Pancreas (tissue), 10 donors: ENCODE data around the gene CTCF. TPM values are rescaled to one million over a fixed set of nuclear protein-coding genes. Genes with fewer than 3 reads are reported as not detected.

ENCODE experiments used
- ATAC-seq, 4 donors: fragments of 200-7000 bp; cut with Tn5 transposase; one replicate each; pipeline versions ENCODE4 v1.8.0 to v1.9.1; 2020; ENCODE audit warnings: mild to moderate bottlenecking in 4 of 4, moderate library complexity in 4 of 4
- DNase-seq, 6 donors: peaks; one replicate each; pipeline ENCODE4 v3.0.0-alpha.2; 2020
- FAIRE-seq: peaks from 2 replicates; lab custom pipeline; 2012; peaks lifted over from hg19 to GRCh38; lab: Jason Lieb, UNC
- H3K27ac ChIP-seq, 4 donors: fragments of 200-600 bp; sonication (generic); 1 replicate in 3 of 4; 2 replicates in 1 of 4; pipeline versions ENCODE4 v1.5.0 to v1.8.0; 2020
- H3K27me3 ChIP-seq, 4 donors: fragments of 200-600 bp; one replicate each; pipeline ENCODE4 v1.8.0; 2021
- H3K36me3 ChIP-seq, 3 donors: fragments of 200-600 bp; sonication (generic) in 1 of 3; one replicate each; pipeline versions ENCODE4 v1.5.0 to v1.8.0; 2020 to 2021
- H3K4me1 ChIP-seq, 3 donors: fragments of 200-600 bp; one replicate each; pipeline ENCODE4 v1.8.0; 2021
- H3K4me3 ChIP-seq, 4 donors: fragments of 200-600 bp; sonication (generic) in 2 of 4; one replicate each; pipeline versions ENCODE4 v1.5.0 to v1.8.0; 2020 to 2021
- H3K9me3 ChIP-seq, 4 donors: fragments of 200-600 bp; one replicate each; pipeline ENCODE4 v1.8.0; 2021
- CTCF ChIP-seq, 4 donors: fragments of 200-600 bp; sonication (generic) in 3 of 4; IDR thresholded peaks; one replicate each; pipeline versions ENCODE4 v1.5.0 to v1.8.0; 2021; ENCODE audit warnings: antibody characterized with exemption in 4 of 4
- WGBS, 2 donors: extraction: QIAGEN DNeasy Blood & Tissue Kit; methylation state at CpG; one replicate each; pipeline ENCODE4 v1.1.7; 2013; 5-methylcytosine and 5-hydroxymethylcytosine counted together
- intact Hi-C, 3 donors: fragments of 100-400 bp; cut with DNase I; formaldehyde crosslinking; loops; one replicate each; pipeline versions ENCODE4 v1.11.1 to v1.14.2; 2022
- polyA plus RNA-seq, 2 donors: library from polyadenylated mRNA; stranded (reverse); fragments of 200-250 nt; gene quantifications; one replicate each; pipeline ENCODE4 v1.2.3, GENCODE V29; 2013
- total RNA-seq, 6 donors: library from RNA; stranded (reverse); fragmentation: NEBNext Ultra II Directional in 4 of 6; extraction: Animal tissue kit (Norgen Biotek cat#: 25700) in 4 of 6; gene quantifications; one replicate each; pipeline versions ENCODE4 v1.2.1 to v1.2.4, GENCODE V29; 2021 to 2023
- donor health status: healthy with polysubstance abuse.
- donor health status: DM: no; HTN: no; CAD: no; lungs with moderate emphysema.
- donor health status: DM: no; HTN: no; CAD: no.
- donor health status: control.
- donor health status: control.
- donor health status: Bipolar disorder and iron deficiency.
- donor health status: DM: yes; HTN: yes; CAD: no.
- donor health status: DM: no; HTN: no; CAD: no.
- donor health status: DM: no; HTN: no; CAD: no.
- donor health status: DM: yes; HTN: yes; CAD: no.

Gene CTCF
- total and polyA plus RNA-seq, 8 donors = 13.3 to 25.2 (median 17.0) TPM

- Histone ChIP-seq H3K4me1 (peaks cover 23 to 33% (median 31%) of the 10 kb centered on the region in 3 donors), H3K4me3 (peak within 1 kb of the TSS; percentile 78 to 89 (median 82)), H3K9me3 (no peaks in the 10 kb centered on the region), H3K36me3 (no peaks in the 10 kb centered on the region), H3K27me3 (no peaks in the 10 kb centered on the region), H3K27ac (peak within 1 kb of the TSS; percentile 75 to 95 (median 85))
- intact Hi-C loops = loop anchor here in 1 of 3 donors (10.0 kb wide), 1 partner anchor 135 kb away; the partner anchor contains the start of gene RIPOR1
- no peak for FAIRE-seq
- ATAC-seq = peak; percentile 77 to 93 (median 83)
- peak; percentile 85 to 95 (median 92) for DNase-seq
- no peak for TF ChIP-seq CTCF (IDR thresholded peaks at IDR 0.05)
- 0 to 1% methylated on average over 74 to 83 of the region's 83 CpGs for WGBS, 2 donors
Measured at GRCh38 chr16:67659675-67660563, 97.6 kb downstream of the CTCF start, which contains the start of gene ACD. Gene ACD (minus strand): TSS chr16:67660260. CDS start chr16:67660220, 40 bp downstream.

- intact Hi-C loops = loop anchor here in 1 of 3 donors (10.0 kb wide), 1 partner anchor 136 kb away; the partner anchor contains the start of gene RIPOR1
- no peaks in the 10 kb centered on the region for H3K36me3 ChIP-seq
- TF ChIP-seq CTCF (IDR thresholded peaks at IDR 0.05) = no peak
- peak within 1 kb of the TSS; percentile 75 to 95 (median 85) for H3K27ac ChIP-seq
- FAIRE-seq (no peak), ATAC-seq (peak; percentile 74 to 87 (median 76)), DNase-seq (peak; percentile 90 to 96 (median 92))
- H3K4me1 ChIP-seq = peaks cover 23 to 33% (median 31%) of the 10 kb centered on the region in 3 donors
- H3K9me3 ChIP-seq = no peaks in the 10 kb centered on the region
- peak within 1 kb of the TSS; percentile 78 to 89 (median 82) for H3K4me3 ChIP-seq
- no peaks in the 10 kb centered on the region for H3K27me3 ChIP-seq
- WGBS, 2 donors = 0 to 1% methylated on average over 38 to 48 of the region's 48 CpGs
Measured at GRCh38 chr16:67660564-67661028, 98.3 kb downstream of the CTCF start, which contains the start of gene PARD6A. Gene PARD6A (plus strand): TSS chr16:67660960. CDS start chr16:67661039, 79 bp downstream.

GRCh38 chr16:67661101-67661761, 98.9 kb downstream of the CTCF start:
- ATAC-seq = peak in 3 of 4 donors; percentile 1 to 4 (median 2)
- FAIRE-seq = no peak
- H3K36me3 ChIP-seq = no peaks in the 10 kb centered on the region
- H3K9me3 ChIP-seq = no peaks in the 10 kb centered on the region
- no peaks in the 10 kb centered on the region for H3K27me3 ChIP-seq
- peak overlapping the region; percentile 5 to 89 (median 55) for H3K4me3 ChIP-seq
- H3K27ac ChIP-seq = peak overlapping the region; percentile 69 to 95 (median 76)
- 8% methylated on average over 38 to 39 of the region's 39 CpGs for WGBS, 2 donors
- DNase-seq = peak in 5 of 6 donors; percentile 52 to 83 (median 61)
- intact Hi-C loops = loop anchor here in 1 of 3 donors (10.0 kb wide), 1 partner anchor 136 kb away; the partner anchor contains the start of gene RIPOR1
- H3K4me1 ChIP-seq = peaks cover 23 to 33% (median 31%) of the 10 kb centered on the region in 3 donors
- TF ChIP-seq CTCF (IDR thresholded peaks at IDR 0.05) = no peak

- Histone ChIP-seq H3K9me3 (no peaks in the 10 kb centered on the region), H3K27ac (peak overlapping the region; percentile 69 to 95 (median 76)), H3K36me3 (no peaks in the 10 kb centered on the region), H3K4me1 (peaks cover 24 to 35% (median 33%) of the 10 kb centered on the region in 3 donors), H3K4me3 (peak overlapping the region in 3 of 4 donors; percentile 5 to 89 (median 79)), H3K27me3 (no peaks in the 10 kb centered on the region)
- intact Hi-C loops = loop anchor here in 1 of 3 donors (10.0 kb wide), 1 partner anchor 137 kb away; the partner anchor contains the start of gene RIPOR1
- no peak for TF ChIP-seq CTCF (IDR thresholded peaks at IDR 0.05)
- DNase-seq (peak in 2 of 6 donors; percentile 32 to 81), FAIRE-seq (no peak), ATAC-seq (no peak)
- 68 to 78% methylated on average over 34 of the region's 34 CpGs for WGBS, 2 donors
Measured at GRCh38 chr16:67661886-67662652, 99.7 kb downstream of the CTCF start.
